Measurements from ENCODE around the gene CD180.

The CD180 gene

DNA sequence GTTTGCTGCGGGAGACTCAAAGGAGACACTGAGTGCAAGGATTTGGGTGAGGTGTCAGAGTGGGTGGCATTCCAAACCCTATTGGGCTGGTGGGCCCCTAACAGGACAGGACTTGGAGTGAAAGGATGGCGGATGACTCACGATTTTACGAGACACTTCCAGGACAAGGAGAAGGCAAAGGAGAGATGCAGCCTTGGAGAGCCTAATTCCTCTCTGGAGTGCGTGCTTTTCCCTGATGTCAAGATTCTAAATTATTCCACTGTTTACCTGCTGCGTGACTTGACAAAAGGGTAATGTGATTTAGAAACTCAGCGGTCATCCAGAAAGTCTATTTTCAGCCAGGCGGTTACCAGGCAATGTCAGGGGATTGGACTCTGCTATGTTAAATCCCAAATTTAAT lies 41.6 kb upstream of the CD180 start:
- Histone ChIP-seq H4K20me1 (ENCODE audit: insufficient read depth, low read length) (no peaks in the 10 kb centered on the region), H3K9me3 (ENCODE audit: low read length) (no peaks in the 10 kb centered on the region), H3K9me2 (ENCODE audit: low read depth, low read length) (no peaks in the 10 kb centered on the region), H2AFZ (ENCODE audit: low read length) (no peak overlapping the region), H3F3A (ENCODE audit: insufficient read depth, low read length) (no peaks in the 10 kb centered on the region), H3K36me3 (ENCODE audit: insufficient read depth, low read length) (no peaks in the 10 kb centered on the region), H3K27me3 (ENCODE audit: insufficient read depth, low read length) (no peaks in the 10 kb centered on the region), H3K4me1 (ENCODE audit: insufficient read depth, low read length, severe bottlenecking) (peaks cover 9% of the 10 kb centered on the region), H3K4me2 (ENCODE audit: low read length) (no peak overlapping the region), H3K9ac (ENCODE audit: low read length) (no peak overlapping the region), H3K79me2 (ENCODE audit: insufficient read depth, low read length) (no peaks in the 10 kb centered on the region), H3K4me3 (ENCODE audit: low read depth, low read length, poor library complexity, severe bottlenecking) (no peak overlapping the region), H3K27ac (ENCODE audit: low read depth, low read length, poor library complexity, severe bottlenecking) (no peak overlapping the region)
- no peak for TF ChIP-seq EZH2 (IDR thresholded peaks at IDR 0.05; ENCODE audit: borderline replicate concordance, low read length)

DNA sequence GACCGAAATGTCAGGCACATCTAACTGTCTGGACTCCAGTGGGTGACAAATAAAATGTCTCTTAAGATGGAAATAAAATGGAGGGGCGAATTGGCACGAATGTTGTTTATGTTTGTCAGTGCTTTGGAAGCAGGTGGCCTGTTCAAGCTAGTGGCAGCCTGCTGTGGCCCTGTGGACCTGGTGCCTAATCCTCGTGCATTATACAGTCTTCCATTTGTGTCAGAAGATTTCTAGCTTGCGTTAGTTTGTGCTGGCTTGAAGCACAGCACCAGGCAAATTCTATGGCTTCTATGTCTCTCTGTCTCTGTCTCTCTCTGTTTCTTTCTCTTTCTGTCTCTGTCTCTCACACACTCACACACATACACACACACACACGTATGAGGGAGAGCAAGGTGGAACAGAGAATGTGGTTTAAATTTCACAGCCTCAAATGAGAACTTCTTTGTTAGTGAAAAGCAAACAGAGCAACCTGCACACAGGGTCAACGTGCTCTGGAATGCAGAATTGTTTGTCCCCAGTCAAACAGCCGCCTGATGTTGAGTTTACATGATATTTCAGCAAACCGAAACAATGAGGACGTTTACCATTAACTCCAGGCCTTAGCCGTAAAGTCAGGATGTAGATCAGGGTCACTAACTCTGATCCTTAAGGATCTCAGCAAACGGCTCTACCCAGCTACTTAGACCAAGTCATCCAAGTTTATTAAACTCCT lies 39.0 kb upstream of the CD180 start:
- Histone ChIP-seq H3K79me2 (ENCODE audit: insufficient read depth, low read length) (no peaks in the 10 kb centered on the region), H3K4me2 (ENCODE audit: low read length) (no peak overlapping the region), H3K27me3 (ENCODE audit: insufficient read depth, low read length) (no peaks in the 10 kb centered on the region), H4K20me1 (ENCODE audit: insufficient read depth, low read length) (no peaks in the 10 kb centered on the region), H3K9me3 (ENCODE audit: low read length) (no peaks in the 10 kb centered on the region), H3K4me1 (ENCODE audit: insufficient read depth, low read length, severe bottlenecking) (peaks cover 9% of the 10 kb centered on the region), H3K4me3 (ENCODE audit: low read depth, low read length, poor library complexity, severe bottlenecking) (no peak overlapping the region), H3K27ac (ENCODE audit: low read depth, low read length, poor library complexity, severe bottlenecking) (no peak overlapping the region), H3K36me3 (ENCODE audit: insufficient read depth, low read length) (no peaks in the 10 kb centered on the region), H3F3A (ENCODE audit: insufficient read depth, low read length) (no peaks in the 10 kb centered on the region), H3K9me2 (ENCODE audit: low read depth, low read length) (no peaks in the 10 kb centered on the region), H2AFZ (ENCODE audit: low read length) (no peak overlapping the region), H3K9ac (ENCODE audit: low read length) (no peak overlapping the region)
- TF ChIP-seq EZH2 (IDR thresholded peaks at IDR 0.05; ENCODE audit: borderline replicate concordance, low read length) = no peak
- TF ChIP-seq CTCF (IDR thresholded peaks at IDR 0.05; ENCODE audit: low read length) = no peak

DNA sequence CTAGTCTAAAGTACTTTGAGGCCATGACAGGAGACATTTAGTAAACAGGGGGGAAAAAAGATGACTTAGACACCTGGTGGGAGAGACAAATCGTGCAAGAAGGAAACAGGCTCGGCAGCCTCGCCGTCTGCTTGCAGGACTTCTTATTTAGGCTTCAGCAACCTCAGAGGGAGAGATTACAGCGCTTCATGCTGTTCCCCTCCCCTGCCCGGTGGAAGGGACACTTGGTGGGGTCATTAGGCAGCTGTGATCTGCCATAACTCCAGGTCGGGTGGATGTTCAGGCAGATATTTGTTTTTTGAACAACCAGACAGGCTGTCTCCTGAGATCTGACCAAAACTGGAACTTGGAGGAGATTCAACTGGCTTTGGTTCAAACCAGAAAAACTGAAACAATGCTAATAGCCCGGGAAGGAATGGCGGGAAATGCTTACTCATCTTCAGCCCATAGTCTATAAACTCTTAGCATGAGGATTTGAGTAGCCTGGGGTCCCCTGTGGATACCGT lies 38.1 kb upstream of the CD180 start:
- Histone ChIP-seq H3K79me2 (ENCODE audit: insufficient read depth, low read length) (no peaks in the 10 kb centered on the region), H4K20me1 (ENCODE audit: insufficient read depth, low read length) (no peaks in the 10 kb centered on the region), H3K4me2 (ENCODE audit: low read length) (no peak overlapping the region), H3F3A (ENCODE audit: insufficient read depth, low read length) (no peaks in the 10 kb centered on the region), H3K4me3 (ENCODE audit: low read depth, low read length, poor library complexity, severe bottlenecking) (no peak overlapping the region), H3K9ac (ENCODE audit: low read length) (no peak overlapping the region), H3K4me1 (ENCODE audit: insufficient read depth, low read length, severe bottlenecking) (peaks cover 9% of the 10 kb centered on the region), H3K27me3 (ENCODE audit: insufficient read depth, low read length) (no peaks in the 10 kb centered on the region), H3K9me2 (ENCODE audit: low read depth, low read length) (no peaks in the 10 kb centered on the region), H2AFZ (ENCODE audit: low read length) (no peak overlapping the region), H3K27ac (ENCODE audit: low read depth, low read length, poor library complexity, severe bottlenecking) (no peak overlapping the region), H3K36me3 (ENCODE audit: insufficient read depth, low read length) (no peaks in the 10 kb centered on the region), H3K9me3 (ENCODE audit: low read length) (no peaks in the 10 kb centered on the region)
- no peak for TF ChIP-seq CTCF (IDR thresholded peaks at IDR 0.05; ENCODE audit: low read length)
- no peak for TF ChIP-seq EZH2 (IDR thresholded peaks at IDR 0.05; ENCODE audit: borderline replicate concordance, low read length)

- Histone ChIP-seq H3K4me2 (ENCODE audit: low read length) (no peak overlapping the region), H2AFZ (ENCODE audit: low read length) (no peak overlapping the region), H3K4me1 (ENCODE audit: insufficient read depth, low read length, severe bottlenecking) (peaks cover 9% of the 10 kb centered on the region), H3K9ac (ENCODE audit: low read length) (no peak overlapping the region), H3K36me3 (ENCODE audit: insufficient read depth, low read length) (no peaks in the 10 kb centered on the region), H3K9me3 (ENCODE audit: low read length) (no peaks in the 10 kb centered on the region), H3K4me3 (ENCODE audit: low read depth, low read length, poor library complexity, severe bottlenecking) (no peak overlapping the region), H3F3A (ENCODE audit: insufficient read depth, low read length) (no peaks in the 10 kb centered on the region), H3K27me3 (ENCODE audit: insufficient read depth, low read length) (no peaks in the 10 kb centered on the region), H4K20me1 (ENCODE audit: insufficient read depth, low read length) (no peaks in the 10 kb centered on the region), H3K79me2 (ENCODE audit: insufficient read depth, low read length) (no peaks in the 10 kb centered on the region), H3K27ac (ENCODE audit: low read depth, low read length, poor library complexity, severe bottlenecking) (no peak overlapping the region), H3K9me2 (ENCODE audit: low read depth, low read length) (no peaks in the 10 kb centered on the region)
- TF ChIP-seq CTCF (IDR thresholded peaks at IDR 0.05; ENCODE audit: low read length) (no peak), EZH2 (IDR thresholded peaks at IDR 0.05; ENCODE audit: borderline replicate concordance, low read length) (no peak)
Observed at GRCh38 chr5:67233075-67233474, 36.5 kb upstream of the CD180 start.
